GM23248 (cell line): ENCODE measurements around the gene ZNF25.

Source experiments
- EZH2 ChIP-seq: fragments of 200-600 bp; sonication (generic); IDR thresholded peaks from 2 replicates; pipeline ENCODE4 v1.6.1; 2018; ENCODE audit warnings: antibody characterized with exemption, mild to moderate bottlenecking; ENCODE audit not compliant: insufficient read depth, poor library complexity, severe bottlenecking
- EZH2phosphoT487 ChIP-seq: fragments of 200-600 bp; sonication (generic); IDR thresholded peaks from 2 replicates; pipeline ENCODE4 v1.6.1; 2018; ENCODE audit warnings: antibody characterized with exemption, moderate library complexity, mild to moderate bottlenecking, low read depth; ENCODE audit not compliant: insufficient read depth

GRCh38 chr10:37991655-37992054 is 15.2 kb upstream of the ZNF25 start:
- TF ChIP-seq EZH2phosphoT487 (no peak), EZH2 (no peak)
